B cell (primary cell): ENCODE results near the gene ZC3H15. TPM values are rescaled to one million over a fixed set of nuclear protein-coding genes. Genes with fewer than 3 reads are reported as not detected.
"Not testable (repeated sequence)": the region's sequence is repeated elsewhere in the genome, so short reads cannot be mapped to it uniquely, and the experiment has no call there.

Experiments used
- ATAC-seq: fragments of 200-7000 bp; cut with Tn5 transposase; one replicate; pipeline ENCODE4 v1.10.0; 2021; ENCODE audit warnings: low read depth, mild to moderate bottlenecking, moderate number of reproducible peaks, moderate library complexity
- CTCF ChIA-PET: fragments of 350-600 bp; sonication (Branson Sonifier 250); formaldehyde crosslinking; loops from one replicate; lab custom pipeline; 2021; ENCODE audit warnings: antibody characterized with exemption, inconsistent platforms; lab: Charles Lee
- POLR2A ChIA-PET: fragments of 350-600 bp; sonication (Branson Sonifier 250); formaldehyde crosslinking; loops from one replicate; lab custom pipeline; 2021; ENCODE audit warnings: antibody characterized with exemption; lab: Charles Lee
- DNase-seq: peaks from one replicate; pipeline ENCODE4 v3.0.0; 2013
- H2AFZ ChIP-seq: 2 replicates; pipeline ENCODE4 v1.6.1; 2012; ENCODE audit warnings: mild to moderate bottlenecking, low read depth, low read length; ENCODE audit not compliant: insufficient read depth, poor library complexity, severe bottlenecking
- H3K27ac ChIP-seq, 2 donors: 1 replicate in 1 of 2; 2 replicates in 1 of 2; pipeline ENCODE4 v1.5.1; 2012 to 2013; ENCODE audit warnings: low read length in 2 of 2, mild to moderate bottlenecking in 2 of 2, moderate library complexity in 1 of 2
- H3K27me3 ChIP-seq, 4 experiments: fragments of 200-600 bp in 1 of 4; sonication (generic) in 1 of 4; replicated peaks in 1 of 4; 1 replicate in 2 of 4; 2 replicates in 2 of 4; pipeline versions ENCODE4 v1.6.1 to v1.7.0; 2013 to 2016; ENCODE audit warnings: low read length in 3 of 4, mild to moderate bottlenecking in 2 of 4, mixed read lengths in 1 of 4, moderate library complexity in 1 of 4; ENCODE audit not compliant: insufficient read depth in 4 of 4, control insufficient read depth in 3 of 4; ENCODE audit errors: control extremely low read depth in 1 of 4
- H3K36me3 ChIP-seq, 2 experiments: replicated peaks in 1 of 2; 1 replicate in 1 of 2; 2 replicates in 1 of 2; pipeline versions ENCODE4 v1.6.1 to v1.7.1; 2013; ENCODE audit warnings: low read length in 1 of 2; ENCODE audit not compliant: insufficient read depth in 2 of 2, control insufficient read depth in 1 of 2; ENCODE audit errors: control extremely low read depth in 1 of 2, extremely low read depth in 1 of 2
- H3K4me1 ChIP-seq, 2 donors: fragments of 200-600 bp in 1 of 2; sonication (generic) in 1 of 2; 1 replicate in 1 of 2; 2 replicates in 1 of 2; pipeline versions ENCODE4 v1.5.1 to v1.6.1; 2013 to 2017; ENCODE audit warnings: low read length in 2 of 2; ENCODE audit not compliant: control insufficient read depth in 2 of 2, insufficient read depth in 2 of 2
- H3K4me2 ChIP-seq: replicated peaks from 2 replicates; pipeline ENCODE3; 2012; ENCODE audit warnings: mild to moderate bottlenecking, low read depth, low read length; ENCODE audit not compliant: poor library complexity, severe bottlenecking
- H3K4me3 ChIP-seq, 5 experiments: fragments of 200-600 bp in 1 of 5; sonication (generic) in 1 of 5; 1 replicate in 3 of 5; 2 replicates in 2 of 5; pipeline versions ENCODE4 v1.5.1 to v1.7.0; 2011 to 2016; ENCODE audit warnings: low read length in 4 of 5, mild to moderate bottlenecking in 4 of 5, low read depth in 2 of 5, control low read depth in 1 of 5, moderate library complexity in 1 of 5; ENCODE audit not compliant: insufficient read depth in 1 of 5; ENCODE audit errors: control extremely low read depth in 1 of 5, extremely low read depth in 1 of 5
- H3K79me2 ChIP-seq: fragments of 200-600 bp; sonication (generic); one replicate; pipeline ENCODE4 v1.6.0; 2016; ENCODE audit warnings: low read length; ENCODE audit not compliant: control insufficient read depth, insufficient read depth
- H3K9ac ChIP-seq: fragments of 200-600 bp; sonication (generic); 2 replicates; pipeline ENCODE4 v1.6.1; 2017; ENCODE audit warnings: mild to moderate bottlenecking, low read length, moderate library complexity
- H3K9me3 ChIP-seq, 3 donors: one replicate each; pipeline versions ENCODE4 v1.6.1 to v1.7.1; 2013; ENCODE audit warnings: low read length in 2 of 3; ENCODE audit not compliant: control insufficient read depth in 2 of 3, insufficient read depth in 1 of 3; ENCODE audit errors: control extremely low read depth in 1 of 3
- H4K20me1 ChIP-seq: 2 replicates; pipeline ENCODE4 v1.6.0; 2012; ENCODE audit warnings: mild to moderate bottlenecking, low read length; ENCODE audit not compliant: insufficient read depth, control insufficient read depth, poor library complexity, severe bottlenecking
- H3K27ac Mint-ChIP-seq: one replicate; pipeline ENCODE4 v1.8.0; 2021; ENCODE audit warnings: mixed read lengths
- H3K27me3 Mint-ChIP-seq: one replicate; pipeline ENCODE4 v1.8.0; 2021; ENCODE audit warnings: mixed read lengths
- H3K4me1 Mint-ChIP-seq: one replicate; pipeline ENCODE4 v1.8.0; 2021; ENCODE audit warnings: mixed read lengths
- H3K4me3 Mint-ChIP-seq: one replicate; pipeline ENCODE4 v1.8.0; 2021; ENCODE audit warnings: mixed read lengths
- H3K9me3 Mint-ChIP-seq: one replicate; pipeline ENCODE4 v1.8.0; 2022; ENCODE audit warnings: mixed read lengths; ENCODE audit not compliant: insufficient read depth
- CTCF ChIP-seq: fragments of 200-600 bp; IDR thresholded peaks from one replicate; pipeline ENCODE4 v1.8.0; 2022; ENCODE audit warnings: antibody characterized with exemption, mild to moderate bottlenecking
- EZH2 ChIP-seq: IDR thresholded peaks from 2 replicates; pipeline ENCODE4 v1.6.1; 2012; ENCODE audit warnings: borderline replicate concordance, low read depth, mild to moderate bottlenecking, moderate library complexity, low read length; ENCODE audit not compliant: insufficient read depth, poor library complexity, severe bottlenecking
- WGBS: methylation state at CpG from one replicate; pipeline ENCODE4 v1.1.5; 2013; ENCODE audit warnings: missing lambda C conversion rate; ENCODE audit not compliant: insufficient coverage; 5-methylcytosine and 5-hydroxymethylcytosine counted together
- intact Hi-C: fragments of 100-400 bp; cut with micrococcal nuclease; formaldehyde crosslinking; loops from one replicate; pipeline ENCODE4 v1.10.0; 2022
- polyA plus RNA-seq: library from polyadenylated mRNA; depleted of rRNA; stranded (reverse); fragments of >200 nt; gene quantifications from 2 replicates; pipeline ENCODE4 v1.2.3, GENCODE V29; 2012
- total RNA-seq, 2 donors: library from RNA; stranded (reverse); fragments of 120-200 nt in 1 of 2; gene quantifications; 1 replicate in 1 of 2; 2 replicates in 1 of 2; pipeline versions ENCODE4 v1.2.3 to v1.2.4, GENCODE V29; 2013 to 2022

The ZC3H15 gene
- total and polyA plus RNA-seq, 2 donors (not counting 1 experiment from before 2014, with no cell fraction given): 29.6 to 61.4 TPM

- no peak overlapping the region for H3K4me2 ChIP-seq
- intact Hi-C loops: no loop called here
- H3K4me1 ChIP-seq: no peaks in the 10 kb centered on the region
- H3K27me3 ChIP-seq: no peaks in the 10 kb centered on the region
- no peak for TF ChIP-seq EZH2
- TF ChIP-seq CTCF: no peak
- H3K27me3 Mint-ChIP-seq: no peaks in the 10 kb centered on the region
- peaks cover 3% of the 10 kb centered on the region for H3K4me1 Mint-ChIP-seq
- H3K9me3 ChIP-seq: no peaks in the 10 kb centered on the region
- no peaks in the 10 kb centered on the region for H4K20me1 ChIP-seq
- no peak for ATAC-seq
- H3K4me3 ChIP-seq: no peak overlapping the region
- no peak overlapping the region for H2AFZ ChIP-seq
- 88% methylated on average over 2 of the region's 3 CpGs for WGBS
- no peaks in the 10 kb centered on the region for H3K9me3 Mint-ChIP-seq
- no peak overlapping the region for H3K9ac ChIP-seq
- H3K4me3 Mint-ChIP-seq: no peak overlapping the region
- no peaks in the 10 kb centered on the region for H3K79me2 ChIP-seq
- no peak for DNase-seq
- CTCF ChIA-PET: no interaction called here
- peaks cover 4 to 5% of the 10 kb centered on the region in 2 experiments for H3K36me3 ChIP-seq
- no peak overlapping the region for H3K27ac Mint-ChIP-seq
- POLR2A ChIA-PET: no interaction called here
- no peak overlapping the region for H3K27ac ChIP-seq
Observed at GRCh38 chr2:186518945-186519344, 32.9 kb downstream of the ZC3H15 start.

- POLR2A ChIA-PET, H3K27me3 ChIP-seq, H2AFZ ChIP-seq, H4K20me1 ChIP-seq, CTCF ChIA-PET, H3K4me3 ChIP-seq, intact Hi-C loops, H3K4me2 ChIP-seq, H3K4me1 Mint-ChIP-seq, H3K9ac ChIP-seq, H3K79me2 ChIP-seq, H3K9me3 Mint-ChIP-seq, DNase-seq, H3K4me1 ChIP-seq, H3K4me3 Mint-ChIP-seq, H3K27me3 Mint-ChIP-seq, H3K36me3 ChIP-seq, H3K9me3 ChIP-seq, H3K27ac ChIP-seq, ATAC-seq: not testable (repeated sequence)
- peak overlapping the region; percentile 13 for H3K27ac Mint-ChIP-seq
- WGBS: 88% methylated on average over 3 of the region's 9 CpGs
Observed at GRCh38 chr2:186521570-186522153, 35.6 kb downstream of the ZC3H15 start.
